CD4-positive, alpha-beta T cell treated with Interleukin-21 for 1 hour (primary cell): ENCODE results near the gene BAZ1B.
"Not testable (repeated sequence)": the region's sequence is repeated elsewhere in the genome, so short reads cannot be mapped to it uniquely, and the experiment has no call there.

Experiments
- DNase-seq: peaks from one replicate; pipeline ENCODE4 v3.0.0-alpha.2; 2020

BAZ1B gene

GRCh38 chr7:73522105-73522872 lies at the start of gene BAZ1B:
Gene BAZ1B (minus strand): TSS chr7:73522293. CDS start chr7:73521933, 360 bp downstream.
- peak; percentile 99 for DNase-seq

- DNase-seq, result no peak
Measured at GRCh38 chr7:73570977-73571376, 48.9 kb upstream of the BAZ1B start.

DNA sequence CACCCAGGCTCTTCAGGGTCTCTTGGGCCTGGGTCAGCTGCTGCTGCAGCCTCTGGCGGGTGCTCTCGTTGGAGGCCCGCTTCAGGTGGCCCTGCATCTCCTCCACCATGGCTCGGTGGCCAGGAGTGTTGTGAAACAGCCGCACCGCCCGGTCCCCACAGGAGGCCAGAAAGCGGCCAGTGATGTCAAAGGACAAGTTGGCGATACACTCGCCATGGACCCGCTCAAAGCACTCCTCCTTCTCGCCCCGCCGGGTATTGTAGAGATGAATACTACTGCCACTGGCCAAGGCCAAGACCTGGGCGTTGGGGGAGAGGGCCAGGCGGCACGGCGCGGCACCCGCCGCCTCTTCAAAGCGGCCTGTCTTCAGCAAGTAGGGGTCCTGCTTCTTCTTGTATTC lies 48.4 kb upstream of the BAZ1B start:
- DNase-seq, result no peak

GRCh38 chr7:73569042-73569608 lies 47.0 kb upstream of the BAZ1B start:
- DNase-seq, result no peak

DNA sequence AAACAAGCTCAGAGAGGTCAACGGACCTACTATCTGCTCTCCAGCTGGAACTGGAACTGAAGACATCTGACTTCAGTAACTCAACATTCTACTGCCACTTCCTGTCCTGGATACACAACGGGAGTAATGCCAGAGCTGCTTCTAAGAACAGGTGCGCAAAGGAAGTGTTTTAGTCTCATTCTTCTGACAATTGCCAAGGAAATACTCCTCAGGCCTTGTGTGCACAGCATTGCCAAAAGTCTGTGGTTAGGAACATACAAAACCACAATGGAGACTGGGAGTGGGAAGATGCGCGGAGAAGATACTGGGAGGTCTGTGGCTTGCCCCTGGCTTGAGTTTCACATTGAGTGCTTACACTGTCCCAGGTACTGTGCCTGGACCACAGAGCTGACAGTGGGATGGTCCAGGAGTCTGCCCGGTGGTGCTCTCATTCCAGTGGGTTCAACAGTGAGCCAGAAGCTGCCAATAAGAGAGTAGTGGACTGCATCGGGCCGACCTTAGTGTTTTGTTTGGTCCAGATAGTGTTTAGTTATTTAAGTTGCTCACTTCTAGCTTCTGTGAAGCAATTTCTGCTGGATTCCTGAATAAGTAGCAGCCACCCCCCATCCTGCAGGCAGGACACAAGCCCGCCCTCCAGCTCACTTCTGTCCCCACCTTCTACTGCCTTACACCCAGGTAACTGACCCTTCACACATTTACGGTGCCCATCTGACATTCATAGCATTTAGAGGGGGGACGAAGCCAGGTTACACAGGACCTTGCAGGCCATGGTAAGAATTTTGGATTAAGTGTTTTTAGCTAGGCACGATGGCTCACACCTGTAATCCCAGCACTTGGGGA lies 46.0 kb upstream of the BAZ1B start:
- DNase-seq, result no peak

DNA sequence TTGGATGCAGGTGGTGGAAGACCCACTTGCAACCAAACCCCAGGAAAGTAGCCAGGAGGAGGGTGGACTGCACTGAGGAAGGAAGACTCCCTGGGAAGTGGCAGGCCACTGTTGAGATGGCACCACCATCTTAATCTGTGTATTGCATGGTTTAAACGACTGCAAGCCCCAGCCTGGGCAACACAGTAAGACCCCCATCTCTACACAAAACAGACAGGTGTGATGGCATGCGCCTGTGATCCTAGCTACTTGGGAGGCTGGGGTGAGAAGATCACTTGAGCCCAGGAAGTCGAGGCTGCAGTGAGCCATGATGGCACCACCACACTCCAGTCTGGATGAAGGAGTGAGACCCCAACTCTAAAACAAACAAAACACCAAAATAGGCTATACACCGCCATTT lies 45.0 kb upstream of the BAZ1B start:
- no peak for DNase-seq

DNA sequence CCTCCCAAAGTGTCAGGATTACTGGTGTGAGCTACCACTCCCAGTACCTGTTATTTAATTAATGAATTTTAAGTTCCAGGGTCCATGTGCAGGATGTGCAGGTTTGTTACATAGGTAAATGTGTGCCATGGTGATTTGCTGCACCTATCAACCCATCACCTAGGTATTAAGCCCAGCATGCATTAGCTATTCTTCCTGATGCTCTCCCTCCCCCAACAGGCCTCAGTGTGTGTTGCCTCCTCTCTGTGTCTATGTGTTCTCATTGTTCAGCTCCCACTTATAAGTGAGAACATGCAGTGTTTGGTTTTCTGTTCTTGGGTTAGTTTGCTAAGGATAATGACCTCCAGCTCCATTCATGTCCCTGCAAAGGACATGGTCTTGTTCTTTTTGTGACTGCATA lies 44.3 kb upstream of the BAZ1B start:
- peak; percentile 12 for DNase-seq

- peak; percentile 9 for DNase-seq
Measured at GRCh38 chr7:73565675-73566340, 43.7 kb upstream of the BAZ1B start.

- no peak for DNase-seq
Measured at GRCh38 chr7:73560109-73560835, 38.2 kb upstream of the BAZ1B start.

- peak; percentile 83 for DNase-seq
Measured at GRCh38 chr7:73557397-73558257, 35.5 kb upstream of the BAZ1B start, which contains the start of gene BCL7B. Gene BCL7B (minus strand): TSS chr7:73557690. CDS start chr7:73557578, 112 bp downstream.

- DNase-seq, result peak; percentile 93
Measured at GRCh38 chr7:73557108-73557396, 35.0 kb upstream of the BAZ1B start.

DNA sequence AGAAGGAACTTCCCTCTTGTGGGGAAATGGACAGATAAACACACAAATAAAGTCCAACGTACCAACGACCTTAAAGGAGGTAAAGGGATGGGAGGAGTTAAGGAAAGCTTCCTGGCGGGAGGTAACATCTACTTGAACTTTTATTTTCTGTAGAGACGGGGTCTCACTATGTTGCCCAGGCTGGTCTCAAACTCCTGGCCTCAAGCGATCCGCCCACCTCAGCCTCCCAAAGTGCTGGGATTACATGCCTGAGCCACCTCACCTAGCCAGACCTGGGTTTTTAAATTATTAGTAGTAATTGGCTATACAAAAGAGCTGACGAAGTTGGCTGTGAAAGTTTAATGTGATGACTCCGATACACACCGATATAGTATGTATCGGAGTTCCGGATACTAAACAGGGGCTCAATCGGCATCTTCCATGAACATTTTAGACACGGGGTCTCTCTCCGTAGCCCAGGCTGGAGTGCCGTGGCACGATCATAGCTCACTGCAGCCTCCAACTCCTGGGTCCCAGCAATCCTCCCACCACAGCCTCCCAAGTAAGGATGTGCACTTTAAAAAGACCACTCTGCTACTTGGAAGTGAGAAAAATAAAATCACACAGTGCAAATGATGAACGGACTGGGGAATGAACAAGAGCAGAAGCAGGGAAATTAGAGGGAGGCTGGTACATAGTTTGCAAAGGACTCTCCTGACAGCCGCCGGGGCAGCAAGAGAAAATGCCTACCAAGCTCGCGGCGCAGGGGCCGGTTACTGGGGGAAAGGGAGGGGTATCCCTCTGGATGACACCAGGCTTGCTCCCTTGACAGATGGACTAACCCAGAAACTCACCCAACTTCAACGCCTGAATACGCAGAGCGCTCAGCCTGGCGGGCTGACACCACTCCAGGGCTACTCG lies 34.4 kb upstream of the BAZ1B start:
- DNase-seq, result no peak

GRCh38 chr7:73555411-73555982 lies 33.4 kb upstream of the BAZ1B start:
- DNase-seq, result no peak

GRCh38 chr7:73550093-73550492 lies 28.0 kb upstream of the BAZ1B start:
- DNase-seq, result not testable (repeated sequence)

DNA sequence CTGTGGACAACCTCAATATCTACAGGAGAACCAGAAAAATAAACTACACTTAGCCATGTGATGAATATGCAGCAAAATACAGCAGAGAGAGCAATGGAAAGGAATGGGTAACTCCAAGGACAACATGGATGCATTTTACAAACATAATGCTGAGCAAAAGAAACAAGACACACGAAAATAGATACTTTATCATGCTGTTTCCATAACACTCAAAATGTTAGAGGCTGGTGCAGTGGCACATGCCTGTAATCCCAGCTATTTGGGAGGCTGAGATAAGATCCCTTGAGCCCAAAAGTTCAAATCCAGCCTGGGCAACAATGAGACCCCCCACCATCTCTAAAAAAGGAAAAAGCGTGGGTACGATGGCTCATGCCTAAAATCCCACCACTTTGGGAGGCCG lies 27.1 kb upstream of the BAZ1B start:
- no peak for DNase-seq

- no peak for DNase-seq
Measured at GRCh38 chr7:73547841-73548240, 25.7 kb upstream of the BAZ1B start.

DNA sequence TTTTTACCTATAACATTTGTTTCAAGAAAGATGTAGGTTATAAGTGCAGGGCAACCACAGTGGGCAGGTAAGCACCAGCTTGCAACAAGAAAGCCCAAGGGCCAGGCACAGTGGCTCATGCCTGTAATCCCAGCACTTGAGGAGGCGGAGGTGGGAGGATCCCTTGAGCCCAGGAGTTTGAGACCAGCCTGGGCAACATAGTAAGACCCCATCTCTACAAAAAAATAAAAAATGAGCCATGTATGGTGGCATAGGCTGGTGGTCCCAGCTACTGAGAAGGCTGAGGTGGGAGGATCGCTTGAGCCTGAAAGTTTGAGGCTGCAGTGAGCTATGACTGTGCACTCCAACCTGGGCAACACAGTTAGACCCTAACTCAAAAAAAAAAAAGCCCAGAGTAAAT lies 22.6 kb upstream of the BAZ1B start:
- DNase-seq, result no peak

DNA sequence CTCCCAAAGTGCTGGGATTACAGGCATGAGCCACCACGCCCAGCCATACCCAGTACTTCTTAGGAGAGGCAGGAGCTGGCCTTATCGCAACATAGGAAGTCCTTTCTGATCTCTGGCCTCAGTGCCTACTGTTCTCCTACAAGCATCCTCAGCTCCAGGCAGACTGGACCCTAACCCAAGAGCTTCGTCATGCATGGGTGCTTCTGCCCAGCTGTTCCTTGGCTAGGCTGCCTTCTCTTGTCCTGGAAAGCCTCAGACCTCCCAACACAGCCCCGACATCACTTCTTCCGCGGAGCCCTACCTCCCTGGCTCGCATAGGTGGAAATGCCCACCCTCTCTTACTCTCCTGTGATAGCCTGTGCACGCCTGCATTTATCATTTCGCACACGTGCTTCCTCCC lies 19.6 kb upstream of the BAZ1B start:
- no peak for DNase-seq

DNA sequence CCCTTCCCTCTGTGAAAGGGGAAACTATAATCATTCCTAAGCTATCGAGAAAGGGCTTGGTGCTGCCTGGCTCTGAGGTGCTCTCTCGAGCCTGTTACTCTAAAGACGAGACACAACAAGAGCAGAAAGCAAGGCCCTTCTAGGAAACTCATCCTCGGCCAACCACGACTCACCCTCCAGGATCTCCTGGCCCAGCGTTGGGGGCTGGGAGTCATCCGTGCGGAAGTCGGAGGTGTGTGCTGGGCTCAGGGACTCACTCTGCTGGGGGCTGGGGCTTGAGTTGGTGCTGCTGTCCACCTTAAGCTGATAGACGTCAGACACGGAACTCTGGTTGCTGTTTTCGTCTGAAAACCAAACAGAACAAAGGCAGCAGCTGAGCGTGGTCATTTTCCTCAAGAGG lies 17.6 kb upstream of the BAZ1B start:
- no peak for DNase-seq

DNA sequence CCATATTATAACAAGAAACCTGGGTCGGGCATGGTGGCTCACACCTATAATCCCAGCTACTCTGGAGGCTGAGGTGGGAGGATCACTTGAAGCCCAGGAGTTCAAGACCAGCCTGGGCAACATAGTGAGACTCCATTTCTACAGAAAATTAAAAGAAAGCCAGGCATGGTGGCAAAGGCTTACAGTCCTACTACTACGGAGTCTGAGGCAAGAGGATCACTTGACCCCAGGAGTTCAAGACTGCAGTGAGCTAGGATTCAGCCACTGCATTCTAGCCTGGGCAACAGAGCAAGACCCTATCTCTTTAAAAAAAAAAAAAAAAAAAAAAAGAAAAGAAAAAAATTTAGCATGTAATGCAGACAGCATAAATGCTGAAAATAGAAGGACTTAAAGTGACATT lies 16.4 kb upstream of the BAZ1B start:
- not testable (repeated sequence) for DNase-seq
